ENCODE results near the gene DENND6B. TPM values are rescaled to one million over a fixed set of nuclear protein-coding genes. Genes with fewer than 3 reads are reported as not detected.

Gene DENND6B
- total RNA-seq, 2 donors from 2014 or later, result 9.6 to 19.6 TPM

DNA sequence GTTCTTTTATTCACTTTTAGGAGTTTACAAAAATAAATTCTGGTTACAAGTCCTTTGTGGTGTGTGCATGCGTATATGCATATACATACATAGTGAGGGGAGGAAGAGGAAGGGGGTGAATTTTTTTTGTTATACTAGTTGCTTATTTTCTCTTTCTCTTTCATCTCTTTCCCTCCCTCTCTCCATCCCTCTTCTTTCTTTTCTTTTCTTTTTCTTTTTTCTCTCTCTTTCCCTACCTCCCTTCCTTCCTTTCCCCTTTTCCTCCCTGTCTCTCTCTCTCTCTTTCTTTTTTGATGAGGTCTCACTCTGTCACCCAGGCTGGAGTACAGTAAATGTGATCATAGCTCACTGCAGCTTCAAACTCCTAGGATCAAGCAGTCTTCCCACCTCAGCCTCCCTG, 30.4 kb upstream of the DENND6B start:
- H3K27ac ChIP-seq, result no peak overlapping the region
- H3K4me1 ChIP-seq (replicated peaks), result no peaks in the 10 kb centered on the region
- DNase-seq (ENCODE audit: low spot score), result no peak
- intact Hi-C loops (cut with DNase I), result no loop called here
- TF ChIP-seq POLR2A (IDR thresholded peaks at IDR 0.05), result no peak
- H3K27me3 ChIP-seq (replicated peaks; ENCODE audit: insufficient read depth), result no peaks in the 10 kb centered on the region
- H3K4me3 ChIP-seq, result no peak overlapping the region
- WGBS, result 94% methylated on average over 1 of the region's 1 CpG
- no peaks in the 10 kb centered on the region for H3K36me3 ChIP-seq
- H3K9me3 ChIP-seq, result no peaks in the 10 kb centered on the region

GRCh38 chr22:50356186-50356585, 29.4 kb upstream of the DENND6B start:
- intact Hi-C loops (cut with DNase I), result no loop called here
- no peaks in the 10 kb centered on the region for H3K9me3 ChIP-seq
- H3K27ac ChIP-seq, result no peak overlapping the region
- no peaks in the 10 kb centered on the region for H3K27me3 ChIP-seq (replicated peaks; ENCODE audit: insufficient read depth)
- no peak for TF ChIP-seq POLR2AphosphoS5 (IDR thresholded peaks at IDR 0.05)
- TF ChIP-seq POLR2A (IDR thresholded peaks at IDR 0.05), result no peak
- TF ChIP-seq, protein P1, sequence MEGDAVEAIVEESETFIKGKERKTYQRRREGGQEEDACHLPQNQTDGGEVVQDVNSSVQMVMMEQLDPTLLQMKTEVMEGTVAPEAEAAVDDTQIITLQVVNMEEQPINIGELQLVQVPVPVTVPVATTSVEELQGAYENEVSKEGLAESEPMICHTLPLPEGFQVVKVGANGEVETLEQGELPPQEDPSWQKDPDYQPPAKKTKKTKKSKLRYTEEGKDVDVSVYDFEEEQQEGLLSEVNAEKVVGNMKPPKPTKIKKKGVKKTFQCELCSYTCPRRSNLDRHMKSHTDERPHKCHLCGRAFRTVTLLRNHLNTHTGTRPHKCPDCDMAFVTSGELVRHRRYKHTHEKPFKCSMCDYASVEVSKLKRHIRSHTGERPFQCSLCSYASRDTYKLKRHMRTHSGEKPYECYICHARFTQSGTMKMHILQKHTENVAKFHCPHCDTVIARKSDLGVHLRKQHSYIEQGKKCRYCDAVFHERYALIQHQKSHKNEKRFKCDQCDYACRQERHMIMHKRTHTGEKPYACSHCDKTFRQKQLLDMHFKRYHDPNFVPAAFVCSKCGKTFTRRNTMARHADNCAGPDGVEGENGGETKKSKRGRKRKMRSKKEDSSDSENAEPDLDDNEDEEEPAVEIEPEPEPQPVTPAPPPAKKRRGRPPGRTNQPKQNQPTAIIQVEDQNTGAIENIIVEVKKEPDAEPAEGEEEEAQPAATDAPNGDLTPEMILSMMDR (IDR thresholded peaks at IDR 0.05), result no peak
- DNase-seq (ENCODE audit: low spot score), result no peak
- H3K4me3 ChIP-seq, result no peak overlapping the region
- 94% methylated on average over 8 of the region's 8 CpGs for WGBS
- H3K4me1 ChIP-seq (replicated peaks), result no peaks in the 10 kb centered on the region
- no peaks in the 10 kb centered on the region for H3K36me3 ChIP-seq

GRCh38 chr22:50348058-50348457, 21.2 kb upstream of the DENND6B start:
- H3K9me3 ChIP-seq, result no peaks in the 10 kb centered on the region
- no peak overlapping the region for H3K4me3 ChIP-seq
- no peaks in the 10 kb centered on the region for H3K36me3 ChIP-seq
- no peaks in the 10 kb centered on the region for H3K4me1 ChIP-seq (replicated peaks)
- no peak for DNase-seq (ENCODE audit: low spot score)
- TF ChIP-seq, protein P1 (IDR thresholded peaks at IDR 0.05), result no peak
- TF ChIP-seq POLR2A (IDR thresholded peaks at IDR 0.05) (no peak), POLR2AphosphoS5 (IDR thresholded peaks at IDR 0.05) (no peak)
- no peak overlapping the region for H3K27ac ChIP-seq
- intact Hi-C loops (cut with DNase I), result no loop called here
- no peaks in the 10 kb centered on the region for H3K27me3 ChIP-seq (replicated peaks; ENCODE audit: insufficient read depth)
- 52% methylated on average over 2 of the region's 2 CpGs for WGBS

DNA sequence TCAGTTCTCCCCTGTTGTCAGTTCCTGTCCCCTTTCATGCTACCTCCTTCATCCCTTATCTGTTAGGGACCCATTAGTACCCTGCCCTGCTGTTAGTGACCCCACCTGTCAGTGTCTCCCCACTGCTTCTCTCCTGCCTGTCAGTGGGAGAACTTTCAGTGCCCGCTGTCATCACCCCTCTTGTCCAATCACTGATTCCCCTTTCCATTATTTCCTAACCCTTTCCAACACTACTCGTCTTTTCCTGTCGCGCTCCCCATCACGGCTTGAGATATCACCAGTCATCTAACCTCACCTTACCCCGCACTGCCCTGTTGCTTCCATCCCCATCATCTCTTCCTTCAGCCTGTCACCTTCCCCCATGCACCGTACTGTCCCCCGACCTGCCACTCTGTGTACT, 20.3 kb upstream of the DENND6B start:
- Histone ChIP-seq H3K9me3 (no peaks in the 10 kb centered on the region), H3K36me3 (no peaks in the 10 kb centered on the region), H3K27me3 (replicated peaks; ENCODE audit: insufficient read depth) (no peaks in the 10 kb centered on the region), H3K4me1 (replicated peaks) (no peaks in the 10 kb centered on the region), H3K27ac (no peak overlapping the region), H3K4me3 (no peak overlapping the region)
- TF ChIP-seq, protein P1 (IDR thresholded peaks at IDR 0.05), result no peak
- TF ChIP-seq POLR2AphosphoS5 (IDR thresholded peaks at IDR 0.05), result no peak
- TF ChIP-seq POLR2A (IDR thresholded peaks at IDR 0.05), result no peak
- intact Hi-C loops (cut with DNase I), result no loop called here
- WGBS, result 72% methylated on average over 8 of the region's 8 CpGs
- DNase-seq (ENCODE audit: low spot score), result no peak

DNA sequence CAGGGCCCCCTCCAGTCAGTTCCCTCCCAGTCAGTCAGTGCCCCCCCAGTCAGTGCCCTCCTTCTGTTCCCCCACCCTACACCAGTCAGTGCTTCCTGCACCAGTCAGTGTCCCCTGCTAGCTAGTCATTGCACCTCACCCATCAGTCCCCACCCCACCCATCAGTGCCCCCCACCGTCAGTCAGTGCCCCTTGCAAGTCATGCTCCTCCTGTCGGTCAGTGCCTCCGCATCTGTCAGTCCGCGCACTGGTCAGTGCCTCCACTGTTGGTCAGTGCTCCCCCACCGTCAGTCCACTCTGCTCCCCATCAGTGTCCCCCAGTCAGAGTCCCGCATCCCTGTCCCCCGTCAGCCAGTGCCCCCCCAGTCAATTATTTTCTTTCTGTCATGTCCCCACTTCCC, 19.7 kb upstream of the DENND6B start:
- no peak overlapping the region for H3K4me3 ChIP-seq
- DNase-seq (ENCODE audit: low spot score), result no peak
- no peak overlapping the region for H3K27ac ChIP-seq
- no peaks in the 10 kb centered on the region for H3K36me3 ChIP-seq
- WGBS, result 69% methylated on average over 8 of the region's 8 CpGs
- H3K4me1 ChIP-seq (replicated peaks), result no peaks in the 10 kb centered on the region
- intact Hi-C loops (cut with DNase I), result no loop called here
- TF ChIP-seq, protein P1 (IDR thresholded peaks at IDR 0.05), result no peak
- H3K9me3 ChIP-seq, result no peaks in the 10 kb centered on the region
- no peaks in the 10 kb centered on the region for H3K27me3 ChIP-seq (replicated peaks; ENCODE audit: insufficient read depth)
